A673 (cell line): ENCODE results near the gene DSP.

ENCODE experiments used
- EZH2 ChIP-seq: fragments of 200-600 bp; sonication (generic); IDR thresholded peaks from 2 replicates; pipeline ENCODE4 v1.6.1; 2017; ENCODE audit warnings: borderline replicate concordance, low read depth, mild to moderate bottlenecking, mixed read lengths, antibody characterized with exemption, low read length; ENCODE audit not compliant: poor library complexity, severe bottlenecking
- TF ChIP-seq, protein P1 (sequence below): fragments of 300-800, 200-600 bp; sonication (generic); conservative IDR thresholded peaks from 2 replicates; pipeline ENCODE4 v1.5.1; 2017; ENCODE audit warnings: low read depth, mild to moderate bottlenecking, antibody characterized with exemption, low read length, moderate library complexity, mixed read lengths

DNA sequence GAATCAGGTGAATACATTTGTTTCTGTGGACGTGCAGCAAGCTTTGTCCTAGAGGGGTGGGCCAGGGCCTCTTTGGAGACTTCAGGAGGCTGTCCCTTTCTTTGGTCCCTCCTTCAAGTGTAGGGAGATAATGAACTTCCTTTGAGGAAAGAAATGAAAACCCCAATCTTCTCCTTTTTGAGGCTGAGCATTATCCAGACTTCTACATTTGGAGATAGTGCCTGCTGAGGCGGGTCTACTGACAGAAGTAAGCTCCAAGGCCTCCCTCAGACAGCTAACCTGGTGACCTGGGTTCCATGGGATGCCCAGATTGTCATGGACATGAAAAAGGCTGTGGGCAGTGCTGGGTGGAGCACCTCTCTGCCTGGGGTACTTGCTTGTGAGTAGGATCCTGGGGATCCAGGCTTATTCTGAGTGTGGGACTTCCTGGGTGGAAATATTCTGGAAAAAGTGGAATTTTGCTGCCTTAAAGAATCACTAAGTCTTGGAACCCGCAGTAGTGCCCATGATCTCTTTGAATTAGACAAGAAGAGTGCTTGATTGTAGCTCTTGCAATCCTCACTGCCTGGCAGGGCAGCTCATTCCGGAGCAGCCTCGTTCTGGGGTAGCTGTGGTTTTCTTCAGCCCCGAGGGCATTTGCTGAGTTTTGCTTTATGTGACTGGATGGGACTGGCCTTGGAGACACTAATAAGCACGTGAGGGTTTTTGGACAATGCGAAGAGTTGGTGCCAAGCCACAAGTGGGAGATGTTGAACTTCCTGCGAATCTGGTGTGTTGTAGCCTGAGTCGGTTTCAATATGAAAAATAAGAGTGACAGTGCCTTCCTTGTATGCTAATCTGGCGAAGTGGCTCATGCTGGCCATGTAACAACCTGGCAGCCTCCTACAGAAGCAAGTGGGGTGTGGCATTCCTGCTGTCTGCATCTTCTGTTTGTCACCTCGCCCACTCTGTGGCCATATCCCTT is 76.6 kb downstream of the DSP start:
- TF ChIP-seq, protein P1, sequence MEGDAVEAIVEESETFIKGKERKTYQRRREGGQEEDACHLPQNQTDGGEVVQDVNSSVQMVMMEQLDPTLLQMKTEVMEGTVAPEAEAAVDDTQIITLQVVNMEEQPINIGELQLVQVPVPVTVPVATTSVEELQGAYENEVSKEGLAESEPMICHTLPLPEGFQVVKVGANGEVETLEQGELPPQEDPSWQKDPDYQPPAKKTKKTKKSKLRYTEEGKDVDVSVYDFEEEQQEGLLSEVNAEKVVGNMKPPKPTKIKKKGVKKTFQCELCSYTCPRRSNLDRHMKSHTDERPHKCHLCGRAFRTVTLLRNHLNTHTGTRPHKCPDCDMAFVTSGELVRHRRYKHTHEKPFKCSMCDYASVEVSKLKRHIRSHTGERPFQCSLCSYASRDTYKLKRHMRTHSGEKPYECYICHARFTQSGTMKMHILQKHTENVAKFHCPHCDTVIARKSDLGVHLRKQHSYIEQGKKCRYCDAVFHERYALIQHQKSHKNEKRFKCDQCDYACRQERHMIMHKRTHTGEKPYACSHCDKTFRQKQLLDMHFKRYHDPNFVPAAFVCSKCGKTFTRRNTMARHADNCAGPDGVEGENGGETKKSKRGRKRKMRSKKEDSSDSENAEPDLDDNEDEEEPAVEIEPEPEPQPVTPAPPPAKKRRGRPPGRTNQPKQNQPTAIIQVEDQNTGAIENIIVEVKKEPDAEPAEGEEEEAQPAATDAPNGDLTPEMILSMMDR = no peak
- no peak for TF ChIP-seq EZH2
